Heart left ventricle (tissue), 13 donors: Measurements from ENCODE around the gene MRRF.

Experiments used
- CTCF ChIP-seq, 12 donors: fragments of 200-600 bp; sonication (generic) in 4 of 12; IDR thresholded peaks; one replicate each; pipeline versions ENCODE4 v1.5.0 to v1.8.0; 2018 to 2022; ENCODE audit warnings: antibody characterized with exemption in 12 of 12, mild to moderate bottlenecking in 5 of 12
- POLR2A ChIP-seq, 2 donors: fragments of 450-650 bp; IDR thresholded peaks; one replicate each; pipeline ENCODE4 v1.6.1; 2017; ENCODE audit warnings: antibody characterized with exemption in 2 of 2, mild to moderate bottlenecking in 2 of 2, moderate library complexity in 2 of 2
- donor health status: ischemic (EF 13 %, LVEDD 7.1; RV severe dilation, severe dysfunction).
- donor health status: DM: no; HTN: yes; CAD: no.
- donor health status: DM: no; HTN: no; CAD: no.
- donor health status: ischemic (EF 25% LVEDD 6.9; RV normal size, moderate dysfunction).
- donor health status: ischemic (EF 25% LVEDD 5.7; RV mildly dilated, moderate dysfunction).
- donor health status: ischemic (EF 35%, LVEDD 5.7; RV mildly dilated, moderate dysfunction).
- donor health status: nonischemic (EF 11% LVEDD 7.7; RV severe dilation, severe dysfunction).
- donor health status: DM: yes; HTN: yes; CAD: no.
- donor health status: PGD.
- donor health status: ischemic (EF 29% LVEDD 5.4; RV normal size, mild dysfunction).
- donor health status: nonischemic (EF 23%, LVEDD 6.1; RV moderate dilation, normal function).

GRCh38 chr9:122372856-122373845 is 108.5 kb downstream of the MRRF start:
- TF ChIP-seq CTCF (IDR thresholded peaks at IDR 0.05), result no peak
- TF ChIP-seq POLR2A (IDR thresholded peaks at IDR 0.05), result no peak
